Measurements from ENCODE around the gene HYOU1.
"Not testable (repeated sequence)": the region's sequence is repeated elsewhere in the genome, so short reads cannot be mapped to it uniquely, and the experiment has no call there.

The HYOU1 gene

DNA sequence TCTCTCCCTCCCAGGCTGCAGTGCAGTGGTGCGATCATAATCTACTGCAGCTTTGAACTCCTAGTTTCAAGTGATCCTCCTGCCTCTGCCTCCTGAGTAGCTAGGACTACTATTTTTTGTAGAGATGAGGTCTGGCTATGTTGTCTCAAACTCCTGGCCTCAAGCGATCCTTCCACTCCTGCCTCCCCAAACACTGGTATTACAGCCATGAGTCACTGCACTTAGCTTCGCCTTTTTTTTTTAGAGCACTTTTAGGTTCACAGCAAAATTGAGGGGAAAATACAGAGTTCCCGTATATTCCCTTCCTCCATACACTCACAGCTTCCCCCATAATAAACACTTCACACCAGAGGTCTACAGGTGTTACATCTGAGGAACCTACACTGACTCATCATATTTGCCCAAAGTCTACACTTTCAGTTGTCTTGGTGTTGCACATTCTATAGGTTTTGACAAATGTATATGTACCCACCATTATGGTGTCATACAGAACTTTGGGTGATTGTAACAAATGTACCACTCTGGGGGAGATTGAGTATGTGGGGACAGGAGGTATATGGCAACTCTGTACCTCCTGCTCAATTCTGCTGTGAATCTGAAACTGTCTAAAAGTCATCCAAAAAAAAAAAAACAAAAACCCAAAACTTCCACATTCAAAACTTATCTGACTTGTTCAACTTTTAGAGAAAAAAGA is 15.0 kb downstream of the HYOU1 start:
- DNase-seq: no peak

DNA sequence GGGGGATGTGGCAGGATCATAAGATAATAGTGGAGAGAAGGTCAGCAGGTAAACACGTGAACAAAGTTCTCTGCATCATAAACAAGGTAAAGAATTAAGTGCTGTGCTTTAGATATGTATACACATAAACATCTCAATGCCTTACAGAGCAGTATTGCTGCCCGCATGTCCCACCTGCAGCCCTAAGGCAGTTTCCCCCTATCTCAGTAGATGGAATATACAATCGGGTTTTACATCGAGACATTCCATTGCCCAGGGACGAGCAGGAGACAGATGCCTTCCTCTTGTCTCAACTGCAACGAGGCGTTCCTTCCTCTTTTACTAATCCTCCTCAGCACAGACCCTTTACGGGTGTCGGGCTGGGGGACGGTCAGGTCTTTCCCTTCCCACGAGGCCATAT is 17.5 kb downstream of the HYOU1 start:
- DNase-seq: not testable (repeated sequence)

- no peak for DNase-seq
Observed at GRCh38 chr11:119038884-119039283, 18.1 kb downstream of the HYOU1 start.

GRCh38 chr11:119034813-119035212 is 22.2 kb downstream of the HYOU1 start:
- DNase-seq: no peak

- not testable (repeated sequence) for DNase-seq
Observed at GRCh38 chr11:119033421-119033820, 23.6 kb downstream of the HYOU1 start.

- no peak for DNase-seq
Observed at GRCh38 chr11:119031912-119032280, 25.1 kb downstream of the HYOU1 start.

GRCh38 chr11:119030329-119031047 is 26.5 kb downstream of the HYOU1 start, which contains the start of gene SLC37A4:
Gene SLC37A4, minus strand, starts transcription at chr11:119030877.
- peak; percentile 98 to 99 (median 99) for DNase-seq

DNA sequence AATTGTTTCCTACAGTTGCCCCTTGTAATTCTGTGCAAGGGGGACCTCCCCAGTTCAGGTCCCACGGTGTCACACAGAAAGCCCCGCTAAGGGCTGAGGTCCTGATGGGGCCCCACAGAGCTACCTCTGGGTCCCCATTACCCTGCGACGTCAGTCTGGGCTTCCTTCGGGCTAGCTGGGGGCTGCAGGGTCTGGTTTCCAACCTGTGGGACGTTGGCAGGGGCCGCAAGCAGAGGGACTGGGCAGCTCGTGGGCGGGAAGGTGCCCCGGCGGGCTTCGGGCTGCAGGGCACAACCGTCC is 27.0 kb downstream of the HYOU1 start:
- no peak for DNase-seq

- peak in 1 of 5 donors; percentile 23 for DNase-seq
Observed at GRCh38 chr11:119029340-119030028, 27.5 kb downstream of the HYOU1 start.

GRCh38 chr11:119029069-119029339 is 28.0 kb downstream of the HYOU1 start:
- DNase-seq: no peak

DNA sequence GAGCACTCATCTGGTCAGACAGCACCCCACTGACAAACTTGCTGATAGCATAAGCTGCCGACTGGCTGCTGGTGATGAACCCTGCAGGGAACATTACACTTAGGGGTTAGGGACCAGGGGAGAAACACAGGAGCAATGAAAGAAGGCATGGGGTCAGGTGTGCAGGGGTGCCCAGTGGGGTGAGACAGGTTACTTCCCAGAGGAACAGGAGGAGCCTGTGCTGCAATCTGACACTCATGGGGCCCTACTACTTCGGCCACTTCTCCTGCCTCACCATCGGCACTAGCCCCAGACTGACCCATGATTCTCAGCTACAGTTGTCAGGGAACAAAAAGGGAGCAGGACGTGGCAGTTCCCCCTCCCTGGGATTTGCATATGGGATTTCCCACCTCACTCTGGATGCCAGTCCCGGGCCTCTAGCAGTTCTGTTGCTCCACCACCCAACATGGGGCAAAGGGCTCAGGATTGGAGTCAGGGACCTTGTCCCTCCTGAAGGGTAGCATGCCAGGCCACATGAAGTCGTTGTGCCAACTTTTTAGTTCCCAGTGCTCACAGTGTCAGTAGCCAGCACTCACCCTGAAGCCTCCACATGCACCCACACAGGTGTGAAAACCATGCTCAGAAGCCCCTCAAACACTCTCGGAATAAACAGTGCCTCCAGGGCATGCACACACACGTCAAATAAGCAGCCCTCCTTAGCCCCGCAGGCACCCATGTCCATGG is 28.5 kb downstream of the HYOU1 start:
- DNase-seq: no peak

- no peak for DNase-seq
Observed at GRCh38 chr11:119027561-119028345, 29.3 kb downstream of the HYOU1 start.

DNA sequence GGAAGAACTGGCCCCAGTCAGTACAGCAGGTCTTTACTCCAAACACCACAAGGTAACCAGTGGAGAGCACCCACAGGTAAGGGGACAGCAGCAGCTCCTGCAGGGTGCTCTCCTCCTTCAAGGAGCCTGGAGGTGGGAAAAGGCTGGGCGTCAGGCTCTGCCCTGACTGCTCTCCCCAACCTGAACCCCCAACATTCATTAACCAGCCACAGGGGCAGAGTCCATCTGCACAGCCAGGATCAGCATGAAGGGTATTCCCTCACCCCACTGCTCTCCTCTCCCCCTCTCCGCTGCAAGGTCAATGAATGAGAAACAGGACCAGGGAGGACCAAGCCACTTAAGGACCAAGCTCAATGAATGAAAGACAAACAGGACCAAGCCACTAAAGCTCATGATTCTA is 30.0 kb downstream of the HYOU1 start:
- DNase-seq: no peak

DNA sequence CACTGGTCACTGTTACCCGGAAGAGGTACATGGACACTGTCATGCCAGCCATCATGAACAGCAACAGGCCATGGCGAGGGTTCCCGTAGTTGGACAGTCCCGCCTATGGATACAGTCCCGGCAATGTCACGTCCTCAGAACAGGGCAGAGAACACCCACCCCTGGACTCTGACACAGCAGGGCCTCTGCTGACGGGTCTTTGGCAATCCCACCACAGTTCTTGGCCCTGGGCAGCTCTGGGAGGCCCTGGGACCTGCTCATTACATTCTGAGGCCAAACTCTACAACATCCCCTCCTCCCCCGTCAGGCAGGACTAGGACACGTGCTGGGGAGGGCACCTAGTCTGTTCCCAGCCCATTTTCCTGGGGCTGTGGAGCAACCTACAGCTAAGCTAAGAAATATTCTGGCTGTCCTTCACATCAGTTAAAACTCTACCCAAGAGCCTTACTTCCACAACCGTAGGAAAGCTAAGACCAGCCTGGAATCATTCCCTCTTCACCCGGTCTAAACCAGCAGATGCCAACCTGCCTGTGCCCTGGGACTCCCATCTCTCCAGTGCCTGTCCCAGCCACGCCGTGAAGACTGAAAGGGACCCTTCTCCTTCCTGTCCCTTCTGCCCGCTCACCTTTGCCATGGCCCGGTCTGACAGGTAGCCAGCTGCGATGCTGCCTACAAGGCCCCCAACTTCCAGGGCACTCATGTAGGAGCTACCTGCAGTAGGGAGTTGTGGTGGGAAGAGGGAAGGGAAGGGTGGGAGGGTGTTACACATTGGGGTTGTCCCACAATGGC is 30.8 kb downstream of the HYOU1 start:
- DNase-seq: no peak

GRCh38 chr11:119025541-119025940 is 31.5 kb downstream of the HYOU1 start:
- no peak for DNase-seq

- DNase-seq: no peak
Observed at GRCh38 chr11:119025099-119025473, 31.9 kb downstream of the HYOU1 start.

DNA sequence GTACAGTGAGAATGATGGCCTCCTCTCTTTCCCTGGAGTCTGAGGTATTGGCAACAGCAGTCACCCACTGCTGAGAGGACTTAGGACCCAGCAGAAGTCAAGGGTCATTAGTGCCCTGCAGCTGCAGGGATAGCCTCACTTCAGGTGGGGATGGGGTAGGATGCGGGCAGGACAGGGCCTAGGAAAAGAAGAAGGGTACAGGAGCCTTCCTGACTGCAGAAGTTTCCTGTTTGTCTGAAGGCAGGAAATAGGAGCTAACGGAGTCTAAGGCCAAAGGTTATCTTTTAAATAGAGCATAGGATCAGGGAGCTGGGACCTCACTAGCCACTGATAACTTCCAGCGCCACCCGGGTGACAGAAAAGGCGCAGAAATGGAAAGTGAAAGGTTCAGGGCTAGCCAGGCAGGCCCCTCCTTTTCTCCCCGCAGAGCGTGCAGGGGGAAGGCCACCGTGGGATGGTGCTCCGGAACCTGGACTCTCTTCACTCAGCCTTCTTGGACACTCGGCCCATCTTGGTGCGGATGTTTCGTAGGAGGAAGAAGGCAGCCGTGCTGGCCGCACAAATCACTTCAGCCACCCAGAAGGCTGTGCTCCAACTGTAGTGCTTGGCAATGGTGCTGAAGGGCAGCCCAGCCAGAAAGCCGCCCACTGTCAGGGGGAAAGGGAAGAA is 32.4 kb downstream of the HYOU1 start:
- DNase-seq: no peak

DNA sequence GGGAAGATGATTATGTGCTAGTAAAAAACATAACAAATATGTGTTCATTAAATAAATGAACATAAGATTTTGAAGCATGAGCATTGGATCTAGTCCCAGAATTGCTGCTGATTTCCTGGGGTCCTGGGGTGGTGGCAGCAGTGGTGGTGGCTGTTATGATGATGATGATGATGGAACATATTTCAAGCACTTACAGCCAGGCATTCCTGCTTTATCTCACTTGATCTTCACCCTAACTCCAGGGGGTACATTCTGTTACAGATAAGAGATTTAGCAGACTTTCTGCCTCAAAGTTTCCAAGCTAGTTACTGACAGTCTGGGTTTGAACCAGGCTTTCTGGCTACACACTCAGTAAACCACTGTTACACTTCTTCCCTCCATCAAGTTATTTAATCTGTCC is 33.3 kb downstream of the HYOU1 start:
- DNase-seq: no peak

DNA sequence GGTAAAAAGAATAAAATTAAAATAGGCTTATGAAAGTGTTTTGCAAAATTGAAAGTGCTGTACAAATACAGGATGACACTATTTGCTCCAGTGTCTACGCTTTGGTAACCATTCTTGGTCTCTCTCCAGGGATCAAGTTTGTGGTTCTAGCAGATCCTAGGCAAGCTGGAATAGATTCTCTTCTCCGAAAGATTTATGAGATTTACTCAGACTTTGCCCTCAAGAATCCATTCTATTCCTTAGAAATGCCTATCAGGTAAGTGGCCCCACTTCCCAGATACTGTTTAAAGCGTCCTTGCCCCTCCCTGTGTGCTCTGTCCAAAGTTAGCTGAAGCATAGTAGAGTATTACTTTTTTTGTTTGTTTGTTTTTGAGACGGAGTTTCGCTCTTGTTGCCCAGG is 35.4 kb downstream of the HYOU1 start:
- DNase-seq: no peak

DNA sequence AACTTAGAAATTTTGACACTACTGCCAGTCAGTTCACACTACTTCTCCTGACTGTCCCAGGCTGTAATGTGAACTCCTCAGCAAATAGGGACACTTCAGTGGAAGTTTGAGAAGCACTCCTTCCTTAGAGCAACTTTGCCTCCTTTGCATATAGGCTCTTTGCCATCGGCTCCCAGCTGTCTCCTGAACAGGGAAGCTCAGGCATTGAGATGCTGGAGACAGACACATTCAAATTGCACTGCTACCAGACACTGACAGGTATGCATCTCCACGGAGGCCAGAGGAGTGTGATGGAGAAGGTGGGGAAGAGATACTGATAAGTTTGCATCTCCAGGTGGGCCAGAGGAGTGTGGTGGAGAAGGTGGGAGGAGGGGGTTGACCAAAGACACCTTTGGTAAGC is 37.0 kb downstream of the HYOU1 start:
- DNase-seq: no peak
